GF-D8 (cell line): ENCODE data around the gene PSMD7.

Experiments
- DNase-seq: peaks from one replicate; lab custom pipeline; 2025; lab: John Stamatoyannopoulos, UW

PSMD7 gene

DNA sequence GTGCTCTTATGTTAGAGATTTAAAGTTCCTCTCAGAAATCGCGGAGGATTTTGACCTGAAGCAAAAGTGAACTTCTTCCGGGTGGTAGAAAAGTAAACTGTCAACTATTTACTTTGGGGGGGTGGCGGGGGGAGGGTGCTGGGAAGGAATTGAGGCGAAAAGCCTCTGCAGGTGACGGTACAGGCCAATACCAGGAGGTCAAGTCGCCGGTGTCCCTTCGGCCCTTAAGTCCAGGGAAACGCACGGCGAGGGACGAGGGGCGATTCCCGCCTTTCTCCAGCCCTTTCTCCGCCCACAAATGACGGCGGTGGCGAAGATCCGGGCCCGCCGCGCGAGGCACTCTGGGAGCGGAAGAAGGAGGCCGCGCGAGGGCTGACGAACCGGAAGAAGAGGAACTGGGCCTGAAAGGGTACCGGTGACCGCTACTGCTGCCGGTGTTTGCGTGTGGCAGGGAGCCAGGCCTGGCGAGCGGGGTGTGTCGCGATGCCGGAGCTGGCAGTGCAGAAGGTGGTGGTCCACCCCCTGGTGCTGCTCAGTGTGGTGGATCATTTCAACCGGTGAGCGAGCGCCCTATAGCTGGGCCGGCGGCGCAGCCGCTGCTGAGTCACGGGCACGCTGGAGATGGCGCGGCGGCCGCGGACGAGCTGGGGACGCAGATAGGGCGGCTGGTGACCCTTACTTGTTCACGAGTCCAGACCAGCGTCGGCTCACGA lies at the start of gene PSMD7:
Gene PSMD7, plus strand, starts transcription at position 383 of the 713 bp plus-strand sequence. Its CDS starts 101 bp downstream, at position 484.
- DNase-seq: peak; percentile 81

DNA sequence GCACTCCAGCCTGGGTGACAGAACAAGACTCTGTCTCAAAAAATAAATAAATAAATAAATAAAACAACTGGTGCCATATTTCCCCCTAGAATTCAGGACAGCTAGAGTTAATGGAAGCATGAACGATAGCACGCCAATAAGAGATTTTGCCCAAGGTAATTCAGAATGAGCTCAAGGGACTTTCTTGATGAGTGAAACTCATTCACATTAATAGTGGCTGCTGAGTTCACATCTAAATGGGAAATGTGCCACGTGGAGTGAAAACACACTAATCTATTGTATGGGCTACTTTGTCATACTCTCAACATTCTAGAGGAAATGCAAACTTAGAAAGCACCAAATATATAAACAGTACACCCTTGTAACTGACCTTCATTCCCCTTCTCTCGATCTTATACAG lies 47.4 kb upstream of the PSMD7 start:
- DNase-seq: no peak

DNA sequence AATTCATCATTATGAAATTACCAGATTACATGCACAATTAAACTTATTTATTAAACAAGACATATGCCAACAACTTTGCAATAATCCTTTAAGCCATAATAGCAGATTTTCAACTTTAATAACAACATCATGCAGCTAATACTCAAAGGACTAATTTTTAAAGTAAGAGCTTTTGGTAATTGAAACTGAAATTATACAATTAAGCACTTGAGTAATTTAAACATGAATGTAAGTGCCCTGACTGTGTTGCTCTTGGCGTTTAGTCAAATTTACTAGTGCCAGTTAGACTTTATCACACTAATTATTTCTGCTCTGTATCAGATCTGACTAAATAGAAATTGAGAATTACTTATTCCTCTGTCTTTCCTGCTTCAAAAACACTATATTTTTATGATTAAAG lies 46.8 kb upstream of the PSMD7 start:
- no peak for DNase-seq

DNA sequence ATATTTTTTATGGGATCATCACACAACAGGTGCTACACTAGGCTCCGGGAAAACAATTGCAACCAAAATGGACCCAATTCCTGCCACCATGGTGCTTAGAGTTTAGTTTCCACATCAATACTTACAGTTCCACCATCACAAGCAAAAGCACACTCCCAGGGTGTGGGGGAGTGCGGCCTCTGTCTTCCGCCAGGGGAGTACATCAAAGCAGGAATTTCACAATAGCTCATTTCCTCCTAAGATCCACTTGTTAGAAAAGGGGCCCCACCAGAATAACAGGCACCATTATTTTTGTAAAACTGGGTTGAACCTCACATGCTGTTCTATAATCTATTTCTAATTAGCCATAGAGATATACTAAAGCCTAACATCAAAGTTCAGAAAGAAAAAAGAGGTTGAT lies 44.3 kb upstream of the PSMD7 start:
- DNase-seq: peak; percentile 27

DNA sequence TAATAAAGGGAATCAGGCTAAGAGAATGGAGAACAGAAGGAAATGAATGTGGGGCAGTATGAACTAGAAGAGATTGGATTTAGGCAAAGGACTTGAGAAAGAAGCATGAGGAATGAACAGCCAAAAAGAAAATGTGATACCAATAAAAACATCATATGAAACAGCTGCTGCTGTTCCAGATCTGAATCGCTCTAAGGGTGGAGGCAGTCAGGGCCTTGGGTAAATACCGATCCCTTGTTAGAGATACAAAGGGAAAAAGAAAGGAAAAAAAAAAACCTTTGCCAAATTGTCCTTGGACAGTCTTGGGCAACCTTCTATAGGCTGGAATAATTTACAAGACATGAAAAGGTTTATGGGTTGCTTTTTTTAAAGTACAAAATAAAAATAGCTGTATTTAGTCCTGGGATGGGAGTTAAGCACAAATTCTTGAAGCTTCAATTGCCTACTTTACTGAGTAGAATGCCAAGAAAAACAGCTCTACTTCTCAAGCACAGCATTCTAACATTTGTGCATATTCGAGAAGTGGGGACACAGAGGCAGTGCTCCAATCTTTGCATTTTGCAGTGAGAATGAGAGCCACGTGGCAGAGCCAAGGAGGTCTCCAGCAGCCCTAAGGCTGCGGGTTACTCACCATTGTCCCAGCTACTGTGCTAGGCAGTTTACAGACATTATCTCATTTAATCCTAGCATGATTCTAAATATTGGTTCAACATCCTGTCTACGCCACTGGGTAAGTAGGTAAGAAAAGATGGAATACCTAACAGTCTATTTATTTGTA lies 43.3 kb upstream of the PSMD7 start:
- no peak for DNase-seq

DNA sequence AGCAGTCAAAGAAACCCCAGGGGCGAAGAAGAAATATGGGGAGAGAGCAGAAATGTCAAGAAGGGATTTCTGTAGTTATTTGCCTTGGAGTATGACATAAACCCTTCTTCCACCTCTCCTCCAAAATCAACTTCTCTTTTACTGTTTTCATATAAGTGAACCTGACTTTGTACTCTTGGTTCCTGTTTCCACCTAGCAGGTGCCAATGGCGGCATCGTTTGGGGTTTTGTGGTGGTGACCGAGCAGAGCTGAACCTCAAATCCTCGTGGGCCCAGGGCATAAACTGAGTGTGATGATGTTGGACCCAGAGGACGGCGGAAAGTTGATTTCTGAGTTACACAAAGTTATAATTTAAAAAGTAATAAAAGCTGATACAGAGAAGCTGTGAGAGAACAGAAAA lies 39.6 kb upstream of the PSMD7 start:
- DNase-seq: no peak

DNA sequence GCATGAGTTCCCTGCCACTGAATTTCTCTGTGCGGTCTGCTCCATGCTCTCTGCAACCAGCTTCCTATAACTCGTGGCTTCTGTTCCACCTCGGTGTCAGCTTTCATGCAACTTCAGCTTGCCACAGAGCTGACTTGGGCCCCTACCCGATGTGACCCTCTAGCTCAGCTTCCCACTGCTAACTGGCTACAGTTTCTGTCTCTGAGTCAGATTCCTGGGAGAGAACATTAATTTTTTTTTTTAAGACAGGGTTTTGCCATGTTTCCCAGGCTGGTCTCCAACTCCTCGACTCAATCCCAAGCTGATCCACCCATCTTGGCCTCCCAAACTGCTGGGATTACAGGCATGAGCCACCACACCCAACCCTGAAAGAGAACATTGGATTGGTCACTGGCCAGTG lies 35.5 kb upstream of the PSMD7 start:
- DNase-seq: no peak

DNA sequence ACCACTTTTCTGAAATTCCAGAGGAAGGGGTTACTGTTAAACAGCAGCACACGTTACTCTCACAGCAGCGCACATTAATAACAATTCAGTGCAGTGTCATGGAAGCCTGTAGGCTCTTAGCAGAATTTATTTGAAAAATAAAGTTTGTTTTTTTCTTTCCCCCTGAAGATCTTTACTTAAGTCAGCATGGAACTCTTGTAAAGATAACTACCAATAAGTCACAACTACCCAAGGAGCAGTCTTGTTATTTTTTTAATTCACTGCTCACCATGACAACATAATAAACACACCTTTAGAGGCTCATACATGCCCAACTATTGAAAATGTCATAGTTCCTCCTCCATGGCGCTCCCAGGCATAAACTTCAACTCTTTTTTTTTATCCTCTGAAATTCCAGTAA lies 31.8 kb upstream of the PSMD7 start:
- DNase-seq: no peak

DNA sequence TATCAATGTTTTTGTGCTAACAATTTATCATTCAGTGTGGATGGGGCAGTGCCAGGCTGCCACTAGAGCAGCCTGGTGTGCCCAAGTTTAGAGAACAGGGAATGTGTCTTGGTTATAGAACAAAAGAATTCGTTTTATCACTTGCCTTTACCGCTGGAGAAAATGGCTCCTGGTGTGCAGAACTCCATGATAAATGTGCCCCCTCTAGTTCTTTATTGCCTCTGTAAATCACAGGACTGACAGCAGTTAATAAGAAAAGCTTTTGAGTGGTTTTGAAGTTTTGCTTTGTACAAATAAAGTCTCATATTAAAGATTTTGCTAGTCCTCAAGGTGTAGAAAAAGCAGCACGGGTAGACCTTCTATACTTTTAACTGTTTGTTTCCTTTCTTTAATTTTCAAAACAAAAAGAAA lies 28.2 kb upstream of the PSMD7 start:
- DNase-seq: no peak

DNA sequence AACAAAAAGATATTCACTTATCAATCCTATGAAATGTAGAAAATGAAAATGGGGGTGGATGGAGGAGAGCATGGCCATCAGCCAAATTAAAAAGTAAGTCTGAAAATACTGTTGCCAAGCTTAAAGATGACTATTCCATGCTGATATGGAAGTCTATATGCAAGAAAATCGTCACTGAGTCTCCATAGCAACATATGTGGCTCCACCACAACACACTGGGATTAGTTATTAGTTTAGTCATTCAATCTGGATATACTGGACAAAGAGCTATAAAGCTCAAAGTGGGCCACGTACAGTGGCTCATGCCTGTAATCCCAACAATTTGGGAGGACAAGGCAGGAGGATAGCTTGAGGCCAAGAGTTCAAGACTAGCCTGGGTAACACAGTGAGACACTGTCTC lies 24.7 kb upstream of the PSMD7 start:
- DNase-seq: no peak

DNA sequence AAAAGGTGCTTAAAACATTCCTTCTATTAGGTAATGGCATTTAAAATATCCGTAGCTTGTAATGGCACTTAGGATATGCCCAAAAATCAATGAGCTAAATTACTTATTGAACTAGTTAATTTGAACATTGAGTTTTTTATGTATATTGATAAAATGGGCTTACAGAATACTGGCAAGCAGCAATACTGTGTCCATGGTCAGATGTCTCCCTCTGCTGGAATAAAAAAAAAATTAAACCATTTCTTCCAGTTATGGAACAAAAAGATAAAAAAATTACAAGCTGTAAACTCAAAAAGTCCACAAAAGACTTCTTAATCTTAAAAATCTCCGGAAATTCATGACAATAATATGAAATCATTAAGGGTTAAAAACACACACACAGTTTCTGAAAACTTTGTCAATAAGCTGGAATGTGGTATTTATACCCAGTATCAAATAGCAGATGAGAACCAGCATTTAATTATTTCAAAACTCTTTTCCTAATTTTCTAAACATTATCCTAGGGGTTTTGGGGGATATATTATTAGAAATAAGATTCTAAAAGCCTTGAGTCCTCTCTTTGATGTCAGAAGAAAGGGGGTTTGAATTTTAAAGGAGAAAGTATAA lies 21.5 kb upstream of the PSMD7 start:
- peak; percentile 2 for DNase-seq

DNA sequence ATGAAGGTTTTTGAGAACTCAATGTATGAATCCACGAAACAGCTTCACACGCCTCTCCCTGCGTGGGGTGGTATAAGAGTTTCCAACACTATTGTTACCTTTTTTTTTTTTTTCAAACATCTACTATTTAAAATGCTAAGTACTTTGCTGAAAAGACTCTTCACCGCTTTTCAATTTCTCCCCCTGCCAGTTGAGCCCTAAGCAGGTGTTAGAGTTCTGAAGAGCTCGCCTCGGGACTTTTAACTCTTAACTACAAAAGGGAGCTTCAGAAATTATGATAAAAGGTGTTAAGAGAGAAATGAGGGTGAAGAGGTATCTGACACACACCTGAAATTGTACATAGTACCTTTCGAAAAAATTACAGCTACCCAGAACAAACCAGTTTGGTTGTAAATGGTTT lies 20.9 kb upstream of the PSMD7 start:
- DNase-seq: no peak

DNA sequence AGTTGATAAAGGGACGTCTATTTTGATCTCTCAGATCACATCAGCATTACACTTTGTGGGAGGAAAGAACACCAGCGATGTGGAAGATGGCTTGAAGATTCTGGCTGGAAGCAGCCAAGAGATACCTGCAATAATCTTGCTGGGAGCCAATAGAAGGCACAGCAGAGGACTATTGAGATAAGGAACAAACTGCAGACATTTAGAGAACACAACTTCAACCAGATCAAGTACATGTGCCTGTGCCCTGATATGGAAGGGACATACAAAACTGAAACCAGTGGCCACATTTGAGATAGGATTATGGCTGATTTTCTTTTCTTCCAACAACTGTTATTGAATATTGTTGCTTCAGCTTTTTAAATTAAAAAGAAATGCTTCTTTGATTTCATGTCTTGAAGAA lies 18.6 kb upstream of the PSMD7 start:
- DNase-seq: no peak

DNA sequence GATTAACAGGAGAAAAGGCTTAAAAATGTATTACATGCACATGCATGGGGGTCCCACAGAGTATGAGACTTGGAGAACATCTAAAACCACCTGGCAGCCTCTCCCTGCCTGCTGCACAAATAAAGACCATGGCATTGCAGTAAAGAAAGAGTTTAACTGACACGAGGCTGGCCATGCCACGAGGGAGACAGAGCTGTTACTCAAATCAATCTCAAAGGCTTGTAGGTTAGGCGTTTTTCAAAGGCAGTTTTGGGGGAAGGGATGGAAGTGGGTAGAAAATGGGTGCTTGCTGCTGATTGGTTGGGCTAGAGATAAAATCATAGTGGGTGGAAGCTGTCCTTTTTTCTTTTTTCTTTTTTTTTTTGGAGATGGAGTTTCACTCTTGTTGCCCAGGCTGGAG lies 17.3 kb upstream of the PSMD7 start:
- no peak for DNase-seq

DNA sequence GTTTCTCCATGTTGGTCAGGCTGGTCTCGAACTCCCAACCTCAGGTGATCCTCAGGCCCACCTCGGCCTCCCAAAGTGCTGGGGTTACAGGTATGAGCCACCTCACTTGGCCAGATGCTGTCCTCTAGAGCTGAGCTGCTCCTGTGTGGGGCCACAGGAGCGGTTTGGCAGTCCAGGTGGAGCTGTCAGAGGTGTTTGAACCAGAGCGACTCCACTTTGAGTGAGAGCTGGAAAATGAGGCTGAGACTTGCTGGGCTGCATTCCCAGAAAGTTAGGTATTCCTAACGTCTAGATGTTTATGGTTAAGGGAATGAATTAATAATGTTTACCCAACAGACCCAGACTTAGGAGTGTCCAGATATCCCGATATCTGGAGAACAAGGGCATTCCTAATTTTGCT lies 16.8 kb upstream of the PSMD7 start:
- DNase-seq: no peak

DNA sequence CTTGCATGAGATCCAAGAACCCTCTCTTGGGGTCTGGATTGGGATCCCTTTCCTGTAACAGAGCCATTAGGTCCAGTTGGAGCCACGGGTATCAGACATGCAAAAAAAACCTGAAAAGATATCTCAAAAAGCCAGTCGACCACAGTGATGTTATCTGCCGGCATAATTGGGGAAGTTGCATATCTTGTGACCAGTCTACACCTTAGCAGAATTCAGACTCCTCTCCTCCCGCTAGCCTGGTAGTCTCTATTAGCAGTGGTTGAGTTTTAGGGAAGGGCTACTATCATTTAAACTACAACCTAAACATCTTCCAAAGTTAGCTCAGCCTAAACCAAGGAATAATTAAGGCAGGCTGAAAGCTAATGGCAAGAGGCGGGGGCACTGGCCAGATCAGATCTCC lies 16.2 kb upstream of the PSMD7 start:
- DNase-seq: peak; percentile 4

DNA sequence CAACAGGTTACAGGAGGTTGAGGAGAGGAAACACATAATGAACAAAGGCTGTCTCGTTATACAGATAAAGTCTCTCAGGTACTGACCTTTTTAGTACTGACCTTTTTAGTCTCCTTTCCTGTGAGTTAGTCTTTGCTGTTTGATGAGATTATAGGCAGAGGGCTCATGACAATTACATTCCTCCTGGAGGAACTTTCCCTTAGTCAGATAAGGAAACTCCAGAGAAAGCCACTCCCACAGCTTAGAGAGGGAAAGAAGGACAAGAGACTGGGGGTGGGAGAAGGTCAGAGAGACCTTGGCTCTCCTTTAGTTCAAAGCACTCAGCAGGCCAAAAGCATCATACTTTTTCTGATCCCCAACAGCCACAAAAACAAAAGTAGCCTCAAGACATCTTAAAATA lies 15.3 kb upstream of the PSMD7 start:
- DNase-seq: no peak

DNA sequence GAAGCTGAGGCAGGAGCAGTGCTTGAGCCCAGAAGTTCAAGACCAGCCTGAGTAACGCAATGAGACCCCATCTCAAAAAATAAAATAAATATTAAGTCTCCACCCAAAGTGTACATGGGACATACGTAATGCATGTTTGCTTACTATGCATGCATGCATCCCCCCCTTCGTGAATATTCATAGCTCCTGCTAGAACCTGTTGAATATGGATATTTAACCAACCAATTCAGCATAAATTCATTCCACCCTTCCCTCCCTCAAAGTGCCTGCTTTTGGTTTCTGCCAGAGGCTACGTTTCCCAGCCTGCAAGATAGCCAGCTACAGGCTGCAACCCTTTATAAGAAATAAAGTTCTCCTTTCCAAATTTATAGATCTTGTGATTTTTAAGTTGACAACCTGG lies 12.9 kb upstream of the PSMD7 start:
- DNase-seq: no peak

DNA sequence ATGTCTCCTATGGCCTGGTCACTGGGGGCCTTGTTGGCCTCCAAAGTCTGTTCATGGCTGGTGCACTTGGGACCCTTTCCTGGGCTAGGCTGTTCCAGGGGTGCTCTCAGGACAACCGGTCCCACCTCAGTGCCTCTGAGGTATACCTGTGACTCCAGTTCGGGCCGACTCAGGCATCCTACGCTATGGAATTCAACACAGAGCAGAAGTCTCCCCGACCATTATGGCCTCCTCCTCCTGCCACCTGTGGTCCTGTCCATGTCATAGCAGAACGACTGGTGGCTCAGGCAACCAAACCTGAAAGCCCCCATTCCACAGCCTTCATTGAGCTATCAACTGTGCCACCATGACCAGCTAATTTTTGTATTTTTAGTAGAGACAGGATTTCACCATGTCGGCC lies 8.5 kb upstream of the PSMD7 start:
- no peak for DNase-seq

DNA sequence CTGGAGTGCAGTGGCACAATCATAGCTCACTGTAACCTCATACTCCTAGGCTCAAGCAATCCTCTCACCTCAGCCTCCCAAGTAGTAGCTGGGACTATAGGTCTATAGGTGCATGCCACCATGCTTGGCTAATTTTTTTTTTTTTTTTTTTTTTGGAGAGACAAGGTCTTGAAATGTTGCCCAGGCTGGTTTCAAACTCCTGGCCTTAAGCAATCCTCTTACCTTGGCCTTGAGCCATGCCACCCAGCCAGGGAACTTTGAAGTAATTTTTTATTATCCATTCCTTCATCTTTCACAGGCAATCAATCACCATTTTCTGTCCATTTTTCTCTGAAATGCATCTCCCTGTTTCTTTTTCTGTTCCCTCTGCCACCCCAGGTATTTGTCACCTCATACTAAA lies 6.3 kb upstream of the PSMD7 start:
- no peak for DNase-seq

DNA sequence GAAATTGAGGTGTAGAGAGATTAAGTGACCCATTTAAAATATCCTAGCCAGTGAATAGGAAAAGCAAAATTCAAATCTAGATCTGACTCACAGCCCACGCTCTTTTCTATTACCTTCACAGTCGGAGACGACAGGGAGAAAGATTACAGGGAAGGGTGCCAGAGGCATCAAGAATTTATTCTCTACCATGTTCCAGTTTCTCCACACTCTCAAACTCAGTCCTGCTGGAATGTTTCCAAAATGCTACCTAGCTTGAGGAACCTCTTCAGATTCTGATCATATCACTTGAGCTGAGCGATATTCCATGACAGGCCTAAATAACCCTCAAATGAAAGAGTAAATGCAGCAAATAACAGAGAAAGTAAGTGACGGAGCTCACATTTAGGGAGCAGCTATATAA lies 5.4 kb upstream of the PSMD7 start:
- DNase-seq: no peak

DNA sequence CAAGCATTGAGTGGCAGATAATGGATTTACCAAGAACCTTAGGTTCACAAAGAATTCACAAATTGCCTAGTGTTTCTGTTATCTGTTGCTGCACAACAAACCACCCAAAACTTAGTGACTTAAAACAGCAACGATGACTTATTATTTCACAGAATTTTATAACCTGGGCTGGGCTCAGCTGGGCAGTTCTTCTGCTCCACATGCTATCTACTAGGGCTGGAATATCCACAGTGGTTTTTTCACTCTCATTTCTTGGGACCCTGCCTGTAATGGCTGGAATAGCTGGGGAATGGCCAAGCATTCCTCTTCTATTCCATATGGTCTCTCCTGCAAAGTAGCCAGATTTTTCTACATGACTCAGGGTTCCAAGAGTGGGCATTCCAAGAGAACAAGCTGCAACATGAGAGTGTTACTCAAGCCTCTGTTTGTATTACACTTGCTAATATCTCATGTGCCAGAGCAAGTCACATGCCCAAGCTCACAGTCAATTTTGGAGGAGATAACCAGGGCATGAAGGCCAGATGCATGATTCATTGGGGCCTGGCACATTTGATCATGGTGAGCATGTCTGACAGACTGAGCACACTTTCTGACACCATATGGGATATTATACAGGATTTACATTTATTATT lies 4.9 kb upstream of the PSMD7 start:
- DNase-seq: no peak

DNA sequence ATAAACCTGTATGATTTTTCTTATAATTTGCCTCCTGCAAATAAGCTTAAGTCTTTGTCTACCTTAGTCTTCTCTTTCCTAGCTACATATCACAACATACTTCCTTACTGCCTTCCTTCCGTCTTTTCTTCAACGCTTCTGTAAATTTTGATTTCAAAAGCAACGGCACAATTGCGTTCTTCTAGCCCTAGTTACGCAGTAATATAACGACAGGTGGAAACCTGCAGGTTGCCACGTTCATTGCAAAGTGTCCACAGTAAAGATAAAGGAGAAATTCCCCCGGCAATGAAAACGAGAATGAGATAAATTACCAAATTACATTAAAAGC lies 546 bp upstream of the PSMD7 start:
- DNase-seq: peak; percentile 81
